H1 (cell line): ENCODE data around the gene MTX1. TPM values are rescaled to one million over a fixed set of nuclear protein-coding genes. Genes with fewer than 3 reads are reported as not detected.
A peak's percentile ranks its signal among the peaks of the same experiment; 100 is the strongest.

Experiments used
- CTCF ChIA-PET: fragments of 300-600 bp; sonication (Branson Sonifier 250); formaldehyde crosslinking; loops from one replicate; lab custom pipeline; 2021; ENCODE audit not compliant: partially characterized antibody; lab: Charles Lee
- POLR2A ChIA-PET: fragments of 300-600 bp; sonication (Branson Sonifier 250); formaldehyde crosslinking; loops from one replicate; lab custom pipeline; 2021; ENCODE audit warnings: inconsistent platforms; ENCODE audit not compliant: partially characterized antibody; lab: Charles Lee
- DNase-seq, 2 experiments: peaks; one replicate each; pipeline versions ENCODE4 v3.0.0 to v3.0.0-alpha.2; 2010 to 2022; ENCODE audit warnings: low spot score in 2 of 2, low read depth in 1 of 2, mixed read lengths in 1 of 2
- FAIRE-seq: peaks from 2 replicates; lab custom pipeline; 2011; peaks lifted over from hg19 to GRCh38; lab: Jason Lieb, UNC
- H2AFZ ChIP-seq: 2 replicates; pipeline ENCODE4 v1.8.1; 2012; ENCODE audit warnings: low read length, inconsistent platforms
- H2AK5ac ChIP-seq: 2 replicates; pipeline ENCODE4 v1.6.1; 2013; ENCODE audit warnings: low read depth, low read length
- H2BK120ac ChIP-seq: replicated peaks from 2 replicates; pipeline ENCODE3; 2013; ENCODE audit warnings: low read depth, low read length, inconsistent platforms
- H2BK12ac ChIP-seq: 2 replicates; pipeline ENCODE4 v1.6.1; 2013; ENCODE audit warnings: low read depth, low read length
- H2BK15ac ChIP-seq: 2 replicates; pipeline ENCODE4 v1.6.1; 2013; ENCODE audit warnings: low read length
- H2BK20ac ChIP-seq: 2 replicates; pipeline ENCODE4 v1.6.1; 2013; ENCODE audit warnings: low read length
- H2BK5ac ChIP-seq: 2 replicates; pipeline ENCODE4 v1.6.1; 2013; ENCODE audit warnings: low read depth, low read length
- H3K14ac ChIP-seq: 2 replicates; pipeline ENCODE4 v1.6.1; 2013; ENCODE audit warnings: inconsistent platforms; ENCODE audit not compliant: insufficient read length
- H3K18ac ChIP-seq: 2 replicates; pipeline ENCODE4 v1.6.1; 2013; ENCODE audit warnings: low read length; ENCODE audit errors: extremely low read depth
- H3K23ac ChIP-seq: 2 replicates; pipeline ENCODE4 v1.6.1; 2013; ENCODE audit warnings: inconsistent platforms; ENCODE audit not compliant: insufficient read length
- H3K23me2 ChIP-seq: 2 replicates; pipeline ENCODE4 v1.6.1; 2013; ENCODE audit warnings: low read depth, low read length
- H3K27ac ChIP-seq: 2 replicates; pipeline ENCODE4 v1.6.1; 2011; ENCODE audit warnings: low read depth, low read length, inconsistent platforms
- H3K27me3 ChIP-seq, 4 experiments: replicated peaks in 1 of 4; 1 replicate in 1 of 4; 2 replicates in 3 of 4; pipeline versions ENCODE4 v1.6.1 to v1.8.1; 2011 to 2013; ENCODE audit warnings: low read length in 3 of 4, mild to moderate bottlenecking in 3 of 4, inconsistent platforms in 2 of 4, mixed read lengths in 2 of 4, moderate library complexity in 1 of 4; ENCODE audit not compliant: control insufficient read depth in 3 of 4, insufficient read depth in 3 of 4; ENCODE audit errors: extremely low read depth in 1 of 4
- H3K36me3 ChIP-seq, 4 experiments: 2 replicates each; pipeline versions ENCODE4 v1.6.1 to v1.8.1; 2011 to 2013; ENCODE audit warnings: mild to moderate bottlenecking in 4 of 4, low read length in 3 of 4, moderate library complexity in 2 of 4, control low read depth in 1 of 4, inconsistent platforms in 1 of 4; ENCODE audit not compliant: insufficient read depth in 4 of 4, control insufficient read depth in 2 of 4
- H3K4ac ChIP-seq: replicated peaks from 2 replicates; pipeline ENCODE3; 2013; ENCODE audit warnings: low read length, low read depth, mixed read lengths, inconsistent platforms; ENCODE audit not compliant: insufficient read length
- H3K4me1 ChIP-seq, 4 experiments: replicated peaks in 1 of 4; 1 replicate in 1 of 4; 2 replicates in 3 of 4; pipeline versions ENCODE4 v1.6.1 to v1.8.1; 2011 to 2013; ENCODE audit warnings: low read length in 3 of 4, inconsistent platforms in 2 of 4, mixed read lengths in 1 of 4; ENCODE audit not compliant: insufficient read depth in 4 of 4, control insufficient read depth in 3 of 4
- H3K4me2 ChIP-seq, 2 experiments: 2 replicates each; pipeline versions ENCODE4 v1.6.1 to v1.8.1; 2011 to 2013; ENCODE audit warnings: low read depth in 2 of 2, low read length in 2 of 2, control low read depth in 1 of 2, inconsistent platforms in 1 of 2, mild to moderate bottlenecking in 1 of 2; ENCODE audit not compliant: insufficient read depth in 1 of 2
- H3K4me3 ChIP-seq, 4 experiments: fragments of 200-600, 300-600 bp in 1 of 4; sonication (generic), shearing (Covaris generic), sonication (Bioruptor Twin) in 1 of 4; 2 replicates each; pipeline versions ENCODE4 v1.5.1 to v1.8.1; 2011 to 2016; ENCODE audit warnings: low read length in 4 of 4, low read depth in 3 of 4, control low read depth in 2 of 4, inconsistent platforms in 2 of 4, mild to moderate bottlenecking in 2 of 4, mixed read lengths in 1 of 4, moderate library complexity in 1 of 4; ENCODE audit not compliant: insufficient read depth in 2 of 4; ENCODE audit errors: extremely low read depth in 1 of 4
- H3K56ac ChIP-seq: replicated peaks from 2 replicates; pipeline ENCODE3; 2013; ENCODE audit warnings: low read depth, mild to moderate bottlenecking, mixed read lengths, low read length, inconsistent platforms; ENCODE audit not compliant: insufficient read length
- H3K79me1 ChIP-seq: 2 replicates; pipeline ENCODE4 v1.6.1; 2013; ENCODE audit warnings: low read depth, low read length, control low read depth
- H3K79me2 ChIP-seq, 2 experiments: 2 replicates each; pipeline versions ENCODE4 v1.6.1 to v1.8.1; 2012 to 2013; ENCODE audit warnings: low read length in 2 of 2, mild to moderate bottlenecking in 2 of 2, inconsistent platforms in 1 of 2; ENCODE audit not compliant: insufficient read depth in 2 of 2, control insufficient read depth in 1 of 2
- H3K9ac ChIP-seq, 4 experiments: replicated peaks in 1 of 4; 1 replicate in 1 of 4; 2 replicates in 3 of 4; pipeline versions ENCODE4 v1.6.1 to v1.8.1; 2011 to 2013; ENCODE audit warnings: low read depth in 3 of 4, low read length in 3 of 4, control low read depth in 2 of 4, mild to moderate bottlenecking in 2 of 4, moderate library complexity in 2 of 4, inconsistent platforms in 1 of 4; ENCODE audit errors: extremely low read depth in 1 of 4
- H3K9me3 ChIP-seq, 2 experiments: 2 replicates each; pipeline versions ENCODE4 v1.6.1 to v1.8.1; 2012 to 2013; ENCODE audit warnings: mild to moderate bottlenecking in 2 of 2, moderate library complexity in 2 of 2, control low read depth in 1 of 2, inconsistent platforms in 1 of 2, low read depth in 1 of 2, low read length in 1 of 2, mixed read lengths in 1 of 2; ENCODE audit not compliant: insufficient read depth in 2 of 2
- H4K20me1 ChIP-seq, 2 experiments: replicated peaks in 1 of 2; 2 replicates each; pipeline versions ENCODE3 to v1.8.1; 2011 to 2013; ENCODE audit warnings: inconsistent platforms in 2 of 2, low read length in 2 of 2, mild to moderate bottlenecking in 1 of 2; ENCODE audit not compliant: insufficient read depth in 2 of 2, control insufficient read depth in 1 of 2
- H4K5ac ChIP-seq: 2 replicates; pipeline ENCODE4 v1.6.1; 2013; ENCODE audit warnings: low read length, low read depth, mixed read lengths, inconsistent platforms; ENCODE audit not compliant: insufficient read length
- H4K8ac ChIP-seq: 2 replicates; pipeline ENCODE4 v1.8.0; 2013; ENCODE audit warnings: mild to moderate bottlenecking, moderate library complexity, low read length, inconsistent platforms; ENCODE audit not compliant: insufficient read depth; ENCODE audit errors: extremely low read depth
- H4K91ac ChIP-seq: replicated peaks from 2 replicates; pipeline ENCODE3; 2013; ENCODE audit warnings: low read length, mixed read lengths, inconsistent platforms; ENCODE audit not compliant: insufficient read length
- RAD21 ChIP-seq, 2 experiments: IDR thresholded peaks in 1 of 2; conservative IDR thresholded peaks in 1 of 2; 2 replicates each; pipeline ENCODE4 v1.6.1; 2011; ENCODE audit warnings: low read depth in 2 of 2, low read length in 2 of 2, improper control_type of control experiment in 1 of 2, inconsistent platforms in 1 of 2, mild to moderate bottlenecking in 1 of 2, moderate library complexity in 1 of 2
- WGBS, 2 experiments: shearing (Covaris generic) in 1 of 2; methylation state at CpG; one replicate each; pipeline versions ENCODE4 v1.1.6 to v1.1.7; 2013 to 2015; ENCODE audit warnings: low lambda C conversion rate in 2 of 2, mixed read lengths in 2 of 2, inconsistent platforms in 1 of 2, low coverage in 1 of 2, missing lambda C conversion rate in 1 of 2; ENCODE audit not compliant: insufficient replicate concordance in 2 of 2, insufficient coverage in 1 of 2, insufficient read length in 1 of 2; ENCODE audit errors: extremely low coverage in 1 of 2, missing lambda C conversion rate in 1 of 2; 5-methylcytosine and 5-hydroxymethylcytosine counted together
- polyA plus RNA-seq, 7 experiments: library from polyadenylated mRNA; depleted of rRNA in 3 of 7; stranded (reverse) in 5 of 7; unstranded in 2 of 7; fragments of >200 nt in 5 of 7; fragments of 200-250 nt in 2 of 7; gene quantifications; 1 replicate in 5 of 7; 2 replicates in 1 of 7; 4 replicates in 1 of 7; pipeline versions ENCODE4 v1.2.1 to v1.2.3, GENCODE V29; 2011 to 2013; ENCODE audit warnings: missing spikeins in 2 of 7, mixed read lengths in 2 of 7
- total RNA-seq: library from RNA; stranded (reverse); fragmentation: NEBNext Ultra II Directional; extraction: Animal tissue kit (Norgen Biotek cat#: 25700); gene quantifications from 2 replicates; pipeline ENCODE4 v1.2.1, GENCODE V29; 2021
- TF ChIP-seq, protein P1 (sequence below): IDR thresholded peaks from 2 replicates; pipeline ENCODE4 v1.6.1; 2011; ENCODE audit warnings: low read length, improper control_type of control experiment

Gene MTX1
- total and polyA plus RNA-seq, 2 of the 8 experiments (the other 6 are each of a cell fraction or from before 2014, with no cell fraction given), result 47.9 to 131 TPM

DNA sequence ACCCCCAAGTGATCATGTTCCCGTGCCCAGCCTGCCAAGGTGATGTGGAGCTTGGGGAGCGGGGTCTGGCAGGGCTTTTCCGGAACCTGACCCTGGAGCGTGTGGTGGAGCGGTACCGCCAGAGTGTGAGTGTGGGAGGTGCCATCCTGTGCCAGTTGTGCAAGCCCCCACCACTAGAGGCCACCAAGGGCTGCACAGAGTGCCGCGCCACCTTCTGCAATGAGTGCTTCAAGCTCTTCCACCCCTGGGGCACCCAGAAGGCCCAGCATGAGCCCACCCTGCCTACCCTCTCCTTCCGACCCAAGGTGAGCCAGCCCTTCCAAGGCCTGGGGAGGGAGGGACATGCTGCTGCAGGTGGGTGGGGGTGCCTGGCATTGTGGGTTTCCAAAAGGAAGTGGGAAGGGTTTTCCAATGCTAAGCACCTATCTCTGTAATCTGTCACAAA, 32.5 kb upstream of the MTX1 start:
- H3K4ac ChIP-seq, result no peak overlapping the region
- no peak overlapping the region for H3K14ac ChIP-seq
- DNase-seq (no peak), FAIRE-seq (no peak)
- TF ChIP-seq RAD21 (IDR thresholded peaks at IDR 0.05 in 1 of 2, conservative IDR thresholded peaks at IDR 0.05 in 1 of 2; ENCODE audit: low read depth in 2 of 2, low read length in 2 of 2), result 0 out of 4 replicates have a peak, but pooled peaks of 1 of the 2 experiments have one; percentile 6
- TF ChIP-seq, protein P1, sequence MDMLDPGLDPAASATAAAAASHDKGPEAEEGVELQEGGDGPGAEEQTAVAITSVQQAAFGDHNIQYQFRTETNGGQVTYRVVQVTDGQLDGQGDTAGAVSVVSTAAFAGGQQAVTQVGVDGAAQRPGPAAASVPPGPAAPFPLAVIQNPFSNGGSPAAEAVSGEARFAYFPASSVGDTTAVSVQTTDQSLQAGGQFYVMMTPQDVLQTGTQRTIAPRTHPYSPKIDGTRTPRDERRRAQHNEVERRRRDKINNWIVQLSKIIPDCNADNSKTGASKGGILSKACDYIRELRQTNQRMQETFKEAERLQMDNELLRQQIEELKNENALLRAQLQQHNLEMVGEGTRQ, result no peak
- H3K18ac ChIP-seq, result no peak overlapping the region
- H3K23ac ChIP-seq, result no peak overlapping the region
- H4K5ac ChIP-seq, result no peak overlapping the region
- H2BK120ac ChIP-seq, result no peak overlapping the region
- H3K56ac ChIP-seq, result no peak overlapping the region
- no peak overlapping the region for H4K91ac ChIP-seq
- no peak overlapping the region for H2BK5ac ChIP-seq
- no peak overlapping the region for H2AFZ ChIP-seq
- H3K9ac ChIP-seq, result no peak overlapping the region
- H3K4me2 ChIP-seq, result peak overlapping the region in 1 of 2 experiments; percentile 37; a peak in 1 of 4 replicates
- H2BK20ac ChIP-seq, result no peak overlapping the region
- H2AK5ac ChIP-seq, result no peak overlapping the region
- 93% methylated on average over 9 of the region's 9 CpGs; no CpG with 5 or more reads in 1 of the 2 experiments for WGBS, 2 experiments
- H3K36me3 ChIP-seq, result peaks cover 15 to 36% (median 30%) of the 10 kb centered on the region in 4 experiments
- peaks cover 8 to 10% of the 10 kb centered on the region in 2 experiments for H4K20me1 ChIP-seq
- H3K4me1 ChIP-seq, result peaks cover 3 to 23% (median 8%) of the 10 kb centered on the region in 4 experiments; a peak in 6 of 7 replicates
- 0 out of 2 replicates have a peak overlapping the region, but pooled peaks have one; percentile 25 for H4K8ac ChIP-seq
- H3K79me2 ChIP-seq, result peaks cover 0 to 16% of the 10 kb centered on the region in 2 experiments; a peak in 2 of 4 replicates
- H3K79me1 ChIP-seq, result no peaks in the 10 kb centered on the region; the same call in 1 of the 2 replicates
- ChIA-PET POLR2A (interaction anchor here (0.6 to 20.5 kb wide), 7 partner anchors 10 to 284 kb away, joined by 3 to 512 read pairs (median 3); partner anchors contain the start of genes MTX1 and THBS3), CTCF (interaction anchor here (0.7 to 12.4 kb wide), 20 partner anchors 9 to 415 kb away, joined by 3 to 215 read pairs (median 4); partner anchors contain the start of genes DPM3, EFNA1, SLC50A1 and THBS3)
- no peak overlapping the region for H3K4me3 ChIP-seq
- H2BK12ac ChIP-seq, result no peak overlapping the region
- no peak overlapping the region for H2BK15ac ChIP-seq
- H3K23me2 ChIP-seq, result peaks cover 10% of the 10 kb centered on the region; the same call in 1 of the 2 replicates
- H3K27ac ChIP-seq, result no peak overlapping the region
- no peaks in the 10 kb centered on the region for H3K9me3 ChIP-seq
- H3K27me3 ChIP-seq, result no peaks in the 10 kb centered on the region
